Hypothalamus (tissue), 51 donors: ENCODE measurements around the gene PACRG.

Experiments used
- DNase-seq, 51 donors: peaks; one replicate each; lab custom pipeline; 2025; lab: John Stamatoyannopoulos, UW

Gene PACRG

GRCh38 chr6:163226836-163227485, 499.2 kb downstream of the PACRG start:
- no peak for DNase-seq

GRCh38 chr6:163228041-163228440, 500.3 kb downstream of the PACRG start:
- DNase-seq = no peak

- DNase-seq = no peak
These were observed 501.3 kb downstream of the PACRG start for GRCh38 chr6:163229050-163229449.

GRCh38 chr6:163230901-163231300, 503.1 kb downstream of the PACRG start:
- no peak for DNase-seq

GRCh38 chr6:163231356-163232014, 503.7 kb downstream of the PACRG start:
- DNase-seq = no peak

- DNase-seq = no peak
These were observed 504.3 kb downstream of the PACRG start for GRCh38 chr6:163232015-163232523.

- DNase-seq = no peak
These were observed 504.9 kb downstream of the PACRG start for GRCh38 chr6:163232649-163233048.

GRCh38 chr6:163237110-163237509, 509.3 kb downstream of the PACRG start:
- DNase-seq = no peak

GRCh38 chr6:163239572-163240340, 512.0 kb downstream of the PACRG start:
- DNase-seq = no peak

- DNase-seq = no peak
These were observed 512.8 kb downstream of the PACRG start for GRCh38 chr6:163240556-163240955.

GRCh38 chr6:163241683-163242082, 513.9 kb downstream of the PACRG start:
- DNase-seq = no peak

- peak in 37 of 51 donors; percentile 36 to 92 (median 73) for DNase-seq
These were observed 515.3 kb downstream of the PACRG start for GRCh38 chr6:163243083-163243482.

GRCh38 chr6:163243692-163244589, 516.2 kb downstream of the PACRG start:
- peak in 1 of 51 donors; percentile 67 for DNase-seq

GRCh38 chr6:163248051-163248450, 520.3 kb downstream of the PACRG start:
- DNase-seq = peak in 23 of 51 donors; percentile 24 to 90 (median 49)

GRCh38 chr6:163249651-163250101, 521.9 kb downstream of the PACRG start:
- peak in 35 of 51 donors; percentile 28 to 88 (median 67) for DNase-seq

GRCh38 chr6:163250116-163250515, 522.3 kb downstream of the PACRG start:
- DNase-seq = no peak

GRCh38 chr6:163252061-163252591, 524.4 kb downstream of the PACRG start:
- peak in 2 of 51 donors; percentile 28 to 36 for DNase-seq

- peak in 3 of 51 donors; percentile 20 to 88 (median 66) for DNase-seq
These were observed 525.9 kb downstream of the PACRG start for GRCh38 chr6:163253556-163254213.

GRCh38 chr6:163254341-163254835, 526.6 kb downstream of the PACRG start:
- DNase-seq = peak in 21 of 51 donors; percentile 33 to 95 (median 58)
